ENCODE results near the gene SEC61G. TPM values are rescaled to one million over a fixed set of nuclear protein-coding genes. Genes with fewer than 3 reads are reported as not detected.

SEC61G gene
- total RNA-seq, 1 donor, result 203 TPM

DNA sequence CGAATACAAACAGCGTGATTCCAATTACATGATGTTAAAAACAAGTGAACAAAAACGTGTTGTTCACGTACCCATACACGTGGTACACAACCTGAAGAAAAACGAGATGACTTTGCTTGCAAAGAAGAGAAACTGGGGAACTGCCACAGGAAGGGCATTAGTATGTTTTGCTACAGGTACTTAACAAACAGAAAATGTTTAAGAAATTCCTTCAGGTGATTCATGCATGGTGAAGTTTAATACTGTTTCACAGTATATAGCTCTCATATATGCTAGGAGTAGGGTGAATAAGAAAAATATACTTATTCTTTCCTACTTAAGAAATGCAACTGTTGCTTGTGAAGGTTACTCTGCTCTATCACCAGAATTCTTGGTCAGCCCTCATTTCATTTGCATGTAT, 9.8 kb downstream of the SEC61G start:
- no peaks in the 10 kb centered on the region for H3K27me3 ChIP-seq (ENCODE audit: insufficient read depth, low read length)
- H3K27ac ChIP-seq (ENCODE audit: low read depth, low read length), result no peak overlapping the region
- H3K4me2 ChIP-seq (ENCODE audit: insufficient read depth, low read length), result no peak overlapping the region
- TF ChIP-seq CTCF (IDR thresholded peaks at IDR 0.05; ENCODE audit: extremely low read depth, low read depth, low read length), result no peak
- H3K79me2 ChIP-seq (ENCODE audit: insufficient read depth, low read length), result peaks cover 21% of the 10 kb centered on the region
- no peak overlapping the region for H2AFZ ChIP-seq (ENCODE audit: low read length)
- DNase-seq (ENCODE audit: insufficient read length, low spot score, missing footprints), result no peak
- H3K36me3 ChIP-seq (ENCODE audit: insufficient read depth, low read length), result peaks cover 64% of the 10 kb centered on the region
- H3K9me3 ChIP-seq (ENCODE audit: low read depth, low read length), result no peaks in the 10 kb centered on the region
- H4K20me1 ChIP-seq (ENCODE audit: insufficient read depth, low read length), result peaks cover 31% of the 10 kb centered on the region
- no peak overlapping the region for H3K4me3 ChIP-seq (ENCODE audit: insufficient read depth, low read length)
- H3K4me1 ChIP-seq (ENCODE audit: insufficient read depth, low read length), result no peaks in the 10 kb centered on the region

- H4K20me1 ChIP-seq (ENCODE audit: insufficient read depth, low read length), result peaks cover 17% of the 10 kb centered on the region
- peaks cover 44% of the 10 kb centered on the region for H3K36me3 ChIP-seq (ENCODE audit: insufficient read depth, low read length)
- TF ChIP-seq CTCF (IDR thresholded peaks at IDR 0.05; ENCODE audit: extremely low read depth, low read depth, low read length), result no peak
- H3K27me3 ChIP-seq (ENCODE audit: insufficient read depth, low read length), result no peaks in the 10 kb centered on the region
- no peak for DNase-seq (ENCODE audit: insufficient read length, low spot score, missing footprints)
- no peak overlapping the region for H3K4me3 ChIP-seq (ENCODE audit: insufficient read depth, low read length)
- H3K9me3 ChIP-seq (ENCODE audit: low read depth, low read length), result no peaks in the 10 kb centered on the region
- H3K27ac ChIP-seq (ENCODE audit: low read depth, low read length), result no peak overlapping the region
- no peak overlapping the region for H3K4me2 ChIP-seq (ENCODE audit: insufficient read depth, low read length)
- no peak overlapping the region for H2AFZ ChIP-seq (ENCODE audit: low read length)
- H3K79me2 ChIP-seq (ENCODE audit: insufficient read depth, low read length), result peaks cover 5% of the 10 kb centered on the region
- no peaks in the 10 kb centered on the region for H3K4me1 ChIP-seq (ENCODE audit: insufficient read depth, low read length)
Observed at GRCh38 chr7:54747234-54747633, 11.8 kb downstream of the SEC61G start.

- no peak for DNase-seq (ENCODE audit: insufficient read length, low spot score, missing footprints)
- H3K4me3 ChIP-seq (ENCODE audit: insufficient read depth, low read length), result no peak overlapping the region
- no peaks in the 10 kb centered on the region for H3K4me1 ChIP-seq (ENCODE audit: insufficient read depth, low read length)
- peaks cover 6% of the 10 kb centered on the region for H4K20me1 ChIP-seq (ENCODE audit: insufficient read depth, low read length)
- no peak overlapping the region for H2AFZ ChIP-seq (ENCODE audit: low read length)
- H3K36me3 ChIP-seq (ENCODE audit: insufficient read depth, low read length), result peaks cover 8% of the 10 kb centered on the region
- H3K27me3 ChIP-seq (ENCODE audit: insufficient read depth, low read length), result no peaks in the 10 kb centered on the region
- no peak overlapping the region for H3K27ac ChIP-seq (ENCODE audit: low read depth, low read length)
- no peak for TF ChIP-seq CTCF (IDR thresholded peaks at IDR 0.05; ENCODE audit: extremely low read depth, low read depth, low read length)
- no peaks in the 10 kb centered on the region for H3K9me3 ChIP-seq (ENCODE audit: low read depth, low read length)
- no peak overlapping the region for H3K4me2 ChIP-seq (ENCODE audit: insufficient read depth, low read length)
- peaks cover 2% of the 10 kb centered on the region for H3K79me2 ChIP-seq (ENCODE audit: insufficient read depth, low read length)
Observed at GRCh38 chr7:54743580-54743979, 15.4 kb downstream of the SEC61G start.

GRCh38 chr7:54738737-54739136, 20.3 kb downstream of the SEC61G start:
- Histone ChIP-seq H3K4me2 (ENCODE audit: insufficient read depth, low read length) (no peak overlapping the region), H2AFZ (ENCODE audit: low read length) (no peak overlapping the region), H4K20me1 (ENCODE audit: insufficient read depth, low read length) (no peaks in the 10 kb centered on the region), H3K79me2 (ENCODE audit: insufficient read depth, low read length) (no peaks in the 10 kb centered on the region), H3K9me3 (ENCODE audit: low read depth, low read length) (no peaks in the 10 kb centered on the region), H3K27me3 (ENCODE audit: insufficient read depth, low read length) (no peaks in the 10 kb centered on the region), H3K4me3 (ENCODE audit: insufficient read depth, low read length) (no peak overlapping the region), H3K4me1 (ENCODE audit: insufficient read depth, low read length) (no peaks in the 10 kb centered on the region), H3K27ac (ENCODE audit: low read depth, low read length) (no peak overlapping the region), H3K36me3 (ENCODE audit: insufficient read depth, low read length) (no peaks in the 10 kb centered on the region)
- no peak for DNase-seq (ENCODE audit: insufficient read length, low spot score, missing footprints)
- no peak for TF ChIP-seq CTCF (IDR thresholded peaks at IDR 0.05; ENCODE audit: extremely low read depth, low read depth, low read length)
